GM10266 (cell line): ENCODE data around the gene TUBGCP2.

Experiments
- DNase-seq: peaks from one replicate; pipeline ENCODE4 v3.0.0; 2012; ENCODE audit errors: extremely low spot score
- CTCF ChIP-seq: IDR thresholded peaks from 2 replicates; pipeline ENCODE4 v1.5.1; 2012; ENCODE audit warnings: mild to moderate bottlenecking, low read depth; ENCODE audit not compliant: control insufficient read depth, insufficient read depth; ENCODE audit errors: missing control alignments

TUBGCP2 gene

GRCh38 chr10:133292919-133293809, 15.5 kb downstream of the TUBGCP2 start:
- DNase-seq, result peak; percentile 27

DNA sequence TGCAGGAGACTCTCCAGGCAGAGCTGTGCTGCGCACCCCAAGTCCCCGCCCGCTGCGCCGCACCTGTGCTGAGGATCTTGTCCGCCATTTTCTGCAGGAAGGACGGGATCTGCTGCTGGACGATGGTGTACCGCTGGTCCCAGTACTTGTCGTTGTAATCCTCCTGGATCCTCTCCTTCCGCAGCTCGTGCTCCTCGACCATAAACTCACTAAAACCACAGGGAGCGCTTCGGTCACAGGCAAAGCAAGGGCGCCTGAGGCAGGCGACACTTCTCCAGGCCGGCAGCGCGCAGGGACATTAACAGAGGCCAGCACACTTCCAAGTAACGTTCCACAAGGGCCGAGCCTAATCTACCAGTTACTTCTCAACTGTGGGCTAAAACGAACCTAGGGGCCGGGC, 18.9 kb downstream of the TUBGCP2 start:
- no peak for TF ChIP-seq CTCF
- DNase-seq, result no peak

More at GRCh38 chr10:133292919-133293809, 15.5 kb downstream of the TUBGCP2 start:
- no peak for TF ChIP-seq CTCF

DNA sequence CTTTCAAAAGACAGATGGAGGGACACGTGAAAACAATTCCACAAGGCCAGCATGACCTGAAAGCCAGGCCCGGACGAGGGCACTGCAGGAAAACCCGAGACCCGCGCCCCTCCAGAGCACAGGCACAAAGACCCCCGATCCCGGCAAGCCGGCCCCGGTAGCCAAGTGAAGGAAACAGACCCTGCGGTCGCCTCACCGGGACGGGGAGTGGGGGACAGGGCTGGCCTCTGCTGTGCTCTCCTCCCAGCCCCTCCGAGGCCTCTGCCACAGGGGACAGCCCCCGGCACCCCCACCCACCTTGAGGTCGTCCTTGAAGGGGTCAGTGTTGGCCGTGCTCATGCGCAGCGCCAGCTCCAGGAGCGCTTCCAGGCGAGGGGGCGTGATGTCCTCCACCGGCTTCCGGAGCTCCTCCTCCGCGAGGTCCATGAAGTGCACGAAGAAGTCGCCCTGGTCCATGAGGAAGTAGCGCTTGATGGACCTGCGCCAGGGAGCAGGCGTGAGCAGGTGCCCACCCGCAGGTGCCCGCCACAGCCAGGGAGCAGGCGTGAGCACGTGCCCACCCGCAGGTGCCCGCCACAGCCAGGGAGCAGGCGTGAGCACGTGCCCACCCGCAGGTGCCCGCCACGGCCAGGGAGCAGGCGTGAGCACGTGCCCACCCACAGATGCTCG, 20.7 kb downstream of the TUBGCP2 start:
- TF ChIP-seq CTCF, result no peak
- DNase-seq, result no peak

DNA sequence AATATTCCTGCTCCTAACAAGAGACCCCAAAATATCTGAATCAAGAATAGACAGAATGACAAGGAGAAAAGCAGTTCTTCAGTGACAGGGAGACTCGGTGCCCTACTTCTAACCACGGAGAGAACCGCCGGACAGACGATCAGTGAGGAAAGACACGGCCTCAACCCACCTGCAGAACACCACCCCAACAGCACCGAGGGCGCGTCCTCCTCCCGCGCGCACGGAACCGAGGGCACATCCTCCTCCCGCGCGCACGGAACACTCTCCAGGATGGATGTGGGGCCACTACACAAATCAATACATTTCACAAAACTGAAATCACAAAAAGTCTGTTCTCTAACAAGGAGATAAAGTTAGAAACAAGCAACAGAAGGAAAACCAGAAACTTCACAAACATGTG, 22.3 kb downstream of the TUBGCP2 start:
- TF ChIP-seq CTCF, result no peak
- DNase-seq, result no peak

DNA sequence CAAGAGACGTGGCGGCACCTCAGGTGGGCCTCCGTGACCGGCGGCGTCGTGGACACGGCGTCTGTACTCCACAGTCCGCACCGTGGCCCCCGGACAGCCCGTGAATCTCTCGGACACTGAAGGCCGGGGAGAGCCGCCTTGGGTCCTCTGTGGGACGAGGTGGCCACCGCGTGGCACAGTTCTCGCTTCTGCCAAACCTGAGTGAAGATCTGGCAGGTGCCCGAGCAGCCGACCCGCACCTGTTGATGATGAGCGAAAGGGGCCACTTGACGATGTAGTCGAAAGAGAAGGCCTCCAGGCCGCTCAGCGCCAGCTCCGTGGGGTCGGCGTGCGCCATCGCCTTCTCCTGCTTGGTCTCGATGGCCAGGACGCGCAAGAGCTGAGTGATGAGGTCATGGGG, 23.5 kb downstream of the TUBGCP2 start:
- no peak for TF ChIP-seq CTCF
- DNase-seq, result no peak

DNA sequence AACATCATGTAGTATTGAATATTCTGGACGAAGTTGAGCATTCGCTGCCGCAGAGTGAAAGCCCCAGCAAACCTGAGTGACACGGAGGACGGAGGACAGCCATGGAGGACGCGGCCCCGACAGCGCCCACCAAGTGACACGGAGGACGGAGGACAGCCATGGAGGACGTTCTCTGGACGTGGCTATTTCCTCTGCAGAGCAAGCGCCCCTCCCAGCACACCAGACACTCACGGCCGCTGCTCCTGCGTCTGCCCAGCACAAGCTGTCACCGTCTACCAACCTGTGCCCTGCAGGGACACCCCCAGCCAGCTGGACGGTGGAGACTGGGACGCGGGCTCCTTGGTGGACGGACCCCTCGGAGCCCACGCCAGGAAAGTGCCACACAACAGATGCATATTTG, 24.7 kb downstream of the TUBGCP2 start:
- TF ChIP-seq CTCF, result no peak
- DNase-seq, result no peak
